Sigmoid colon (tissue), 4 donors: ENCODE data around the gene MRLN.

ENCODE experiments used
- POLR2A ChIP-seq, 2 donors: fragments of 450-650 bp; IDR thresholded peaks; one replicate each; pipeline ENCODE4 v1.6.1; 2016; ENCODE audit warnings: antibody characterized with exemption in 2 of 2, mild to moderate bottlenecking in 2 of 2, moderate library complexity in 2 of 2
- POLR2AphosphoS5 ChIP-seq, 4 donors: sonication (generic); formaldehyde crosslinking; IDR thresholded peaks; one replicate each; pipeline ENCODE4 v1.6.1; 2017; ENCODE audit warnings: antibody characterized with exemption in 4 of 4
- TF ChIP-seq, protein P1 (sequence below), 4 experiments: fragments of 450-650 bp in 3 of 4; fragments of 200-600 bp in 1 of 4; IDR thresholded peaks; one replicate each; pipeline ENCODE4 v1.5.1; 2016 to 2019; ENCODE audit warnings: antibody characterized with exemption in 4 of 4, mild to moderate bottlenecking in 3 of 4, moderate library complexity in 2 of 4

GRCh38 chr10:59704630-59705029 lies 48.6 kb downstream of the MRLN start:
- TF ChIP-seq, protein P1, sequence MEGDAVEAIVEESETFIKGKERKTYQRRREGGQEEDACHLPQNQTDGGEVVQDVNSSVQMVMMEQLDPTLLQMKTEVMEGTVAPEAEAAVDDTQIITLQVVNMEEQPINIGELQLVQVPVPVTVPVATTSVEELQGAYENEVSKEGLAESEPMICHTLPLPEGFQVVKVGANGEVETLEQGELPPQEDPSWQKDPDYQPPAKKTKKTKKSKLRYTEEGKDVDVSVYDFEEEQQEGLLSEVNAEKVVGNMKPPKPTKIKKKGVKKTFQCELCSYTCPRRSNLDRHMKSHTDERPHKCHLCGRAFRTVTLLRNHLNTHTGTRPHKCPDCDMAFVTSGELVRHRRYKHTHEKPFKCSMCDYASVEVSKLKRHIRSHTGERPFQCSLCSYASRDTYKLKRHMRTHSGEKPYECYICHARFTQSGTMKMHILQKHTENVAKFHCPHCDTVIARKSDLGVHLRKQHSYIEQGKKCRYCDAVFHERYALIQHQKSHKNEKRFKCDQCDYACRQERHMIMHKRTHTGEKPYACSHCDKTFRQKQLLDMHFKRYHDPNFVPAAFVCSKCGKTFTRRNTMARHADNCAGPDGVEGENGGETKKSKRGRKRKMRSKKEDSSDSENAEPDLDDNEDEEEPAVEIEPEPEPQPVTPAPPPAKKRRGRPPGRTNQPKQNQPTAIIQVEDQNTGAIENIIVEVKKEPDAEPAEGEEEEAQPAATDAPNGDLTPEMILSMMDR (IDR thresholded peaks at IDR 0.05) = no peak
- TF ChIP-seq POLR2A (IDR thresholded peaks at IDR 0.05) = no peak
- no peak for TF ChIP-seq POLR2AphosphoS5 (IDR thresholded peaks at IDR 0.05)
